GM18858 (cell line): ENCODE data around the gene SCAPER.
"Not testable (repeated sequence)": the region's sequence is repeated elsewhere in the genome, so short reads cannot be mapped to it uniquely, and the experiment has no call there.

ENCODE experiments used
- ATAC-seq: cut with Tn5 transposase; IDR thresholded peaks from one replicate; pipeline ENCODE4 v1.9.1; 2021; ENCODE audit not compliant: unreplicated experiment

Gene SCAPER

GRCh38 chr15:76503804-76504203 lies 401.3 kb downstream of the SCAPER start:
- no peak for ATAC-seq

- no peak for ATAC-seq
These were observed 402.0 kb downstream of the SCAPER start for GRCh38 chr15:76503121-76503520.

- ATAC-seq = no peak
These were observed 402.5 kb downstream of the SCAPER start for GRCh38 chr15:76502678-76503077.

- not testable (repeated sequence) for ATAC-seq
These were observed 403.0 kb downstream of the SCAPER start for GRCh38 chr15:76502185-76502584.

GRCh38 chr15:76501726-76502125 lies 403.4 kb downstream of the SCAPER start:
- ATAC-seq = no peak

GRCh38 chr15:76501011-76501410 lies 404.1 kb downstream of the SCAPER start:
- no peak for ATAC-seq

- ATAC-seq = no peak
These were observed 409.7 kb downstream of the SCAPER start for GRCh38 chr15:76495487-76495886.

- no peak for ATAC-seq
These were observed 412.6 kb downstream of the SCAPER start for GRCh38 chr15:76492538-76492937.

- no peak for ATAC-seq
These were observed 421.4 kb downstream of the SCAPER start for GRCh38 chr15:76483752-76484151.

GRCh38 chr15:76483018-76483417 lies 422.1 kb downstream of the SCAPER start:
- no peak for ATAC-seq

GRCh38 chr15:76480267-76480666 lies 424.9 kb downstream of the SCAPER start:
- no peak for ATAC-seq

GRCh38 chr15:76470691-76471090 lies 434.4 kb downstream of the SCAPER start:
- no peak for ATAC-seq

- ATAC-seq = no peak
These were observed 436.4 kb downstream of the SCAPER start for GRCh38 chr15:76468722-76469121.

GRCh38 chr15:76467136-76467535 lies 438.0 kb downstream of the SCAPER start:
- no peak for ATAC-seq

- ATAC-seq = no peak
These were observed 439.4 kb downstream of the SCAPER start for GRCh38 chr15:76465728-76466127.

GRCh38 chr15:76464247-76464646 lies 440.9 kb downstream of the SCAPER start:
- no peak for ATAC-seq

GRCh38 chr15:76460871-76461270 lies 444.3 kb downstream of the SCAPER start:
- no peak for ATAC-seq

- no peak for ATAC-seq
These were observed 444.8 kb downstream of the SCAPER start for GRCh38 chr15:76460347-76460746.

GRCh38 chr15:76451540-76451939 lies 453.6 kb downstream of the SCAPER start:
- ATAC-seq = no peak

- no peak for ATAC-seq
These were observed 455.7 kb downstream of the SCAPER start for GRCh38 chr15:76449455-76449854.

- no peak for ATAC-seq
These were observed 456.4 kb downstream of the SCAPER start for GRCh38 chr15:76448755-76449154.

- ATAC-seq = no peak
These were observed 457.3 kb downstream of the SCAPER start for GRCh38 chr15:76447728-76448441.

GRCh38 chr15:76440441-76440840 lies 464.7 kb downstream of the SCAPER start:
- no peak for ATAC-seq
